ENCODE results near the gene EP400. TPM values are rescaled to one million over a fixed set of nuclear protein-coding genes. Genes with fewer than 3 reads are reported as not detected.

Gene EP400
- total and polyA plus RNA-seq, 9 of the 15 experiments (the other 6 are each of a cell fraction or from before 2014, with no cell fraction given): 4.5 to 58.0 (median 7.0) TPM

DNA sequence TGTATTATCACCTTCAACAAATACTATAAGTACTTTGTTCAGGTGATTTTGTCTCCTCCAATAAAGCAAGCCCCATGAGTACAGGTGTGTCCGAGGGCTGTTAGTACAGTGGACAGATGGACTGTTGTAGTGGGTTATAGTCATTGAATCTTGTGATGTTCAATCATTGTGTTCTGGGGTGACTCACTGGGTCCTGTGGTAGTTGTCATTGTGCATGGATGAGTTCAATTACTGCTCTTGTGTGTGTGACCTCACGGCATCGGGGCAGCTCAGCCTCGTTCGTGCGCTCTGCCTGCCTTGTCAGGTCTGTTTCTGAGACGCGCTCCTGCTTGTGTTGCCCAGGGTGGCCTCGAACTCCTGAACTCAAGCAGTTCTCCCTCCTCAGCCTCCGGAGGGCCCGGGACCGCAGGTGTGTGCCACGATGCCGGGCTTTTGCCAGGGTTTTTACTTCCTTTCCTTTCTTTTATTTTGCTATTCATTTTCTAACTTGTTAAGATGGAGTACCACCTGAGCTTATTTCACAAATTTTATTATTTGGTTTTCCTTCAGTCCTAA, 122.2 kb downstream of the EP400 start:
- Histone ChIP-seq H3K79me2 (ENCODE audit: control insufficient read depth, insufficient read depth, low read length) (no peaks in the 10 kb centered on the region), H3K4me3 (no peak overlapping the region), H4K20me1 (replicated peaks; ENCODE audit: control insufficient read depth, insufficient read depth, low read length) (no peaks in the 10 kb centered on the region), H3K9me3 (replicated peaks; ENCODE audit: control insufficient read depth, insufficient read depth, low read depth, low read length) (no peaks in the 10 kb centered on the region), H3K4me1 (replicated peaks in 1 of 2; ENCODE audit: control insufficient read depth in 2 of 2, insufficient read depth in 2 of 2, low read length in 2 of 2) (0 out of 5 replicates have a peak, but pooled peaks cover 0 to 2% of the 10 kb centered on the region in 2 experiments), H3K27me3 (ENCODE audit: control insufficient read depth in 2 of 2, insufficient read depth in 2 of 2, low read length in 2 of 2) (no peaks in the 10 kb centered on the region), H3K36me3 (ENCODE audit: control insufficient read depth, insufficient read depth, low read length) (peaks cover 90% of the 10 kb centered on the region; the same call in 2 of the 3 replicates), H2AFZ (ENCODE audit: low read depth, low read length) (no peak overlapping the region), H3K9ac (ENCODE audit: insufficient read depth in 1 of 2, low read depth in 2 of 2, low read length in 2 of 2) (0 out of 4 replicates have a peak overlapping the region, but pooled peaks of 1 of the 2 experiments have one; percentile 43), H3K27ac (ENCODE audit: extremely low read depth, low read depth, low read length) (no peak overlapping the region), H3K9me1 (ENCODE audit: control insufficient read depth, insufficient read depth, low read length) (peaks cover 2% of the 10 kb centered on the region), H3K4me2 (ENCODE audit: insufficient read depth, low read length) (no peak overlapping the region)
- no TSS peak for BruUV-seq (replicated peaks)
- ChIA-PET CTCF (ENCODE audit: low intra/inter-chr PET ratio) (no interaction called here), POLR2A (interaction anchor here (1.8 kb wide), 1 partner anchor 12 kb away, joined by 4 read pairs; no protein-coding TSS in a partner anchor)
- WGBS (ENCODE audit: insufficient coverage, low coverage, missing lambda C conversion rate): 95% methylated on average over 13 of the region's 14 CpGs
- DNase-seq (ENCODE audit: extremely low read depth in 1 of 4, low spot score in 3 of 4): no peak
- intact Hi-C loops (cut with micrococcal nuclease): no loop called here
- no peak for ATAC-seq
- in situ Hi-C loops (cut with MboI): no loop called here
- no peak for FAIRE-seq
- TF ChIP-seq, protein P1, sequence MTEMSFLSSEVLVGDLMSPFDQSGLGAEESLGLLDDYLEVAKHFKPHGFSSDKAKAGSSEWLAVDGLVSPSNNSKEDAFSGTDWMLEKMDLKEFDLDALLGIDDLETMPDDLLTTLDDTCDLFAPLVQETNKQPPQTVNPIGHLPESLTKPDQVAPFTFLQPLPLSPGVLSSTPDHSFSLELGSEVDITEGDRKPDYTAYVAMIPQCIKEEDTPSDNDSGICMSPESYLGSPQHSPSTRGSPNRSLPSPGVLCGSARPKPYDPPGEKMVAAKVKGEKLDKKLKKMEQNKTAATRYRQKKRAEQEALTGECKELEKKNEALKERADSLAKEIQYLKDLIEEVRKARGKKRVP (CRISPR knock-in tag; IDR thresholded peaks at IDR 0.05): no peak
- TF ChIP-seq RBM34 (IDR thresholded peaks at IDR 0.05; ENCODE audit: borderline replicate concordance, insufficient read depth, low read length) (no peak), CAMTA2 (CRISPR knock-in tag; conservative IDR thresholded peaks at IDR 0.05) (no peak), ZKSCAN3 (CRISPR knock-in tag; IDR thresholded peaks at IDR 0.05) (no peak), MYC (IDR thresholded peaks at IDR 0.05; ENCODE audit: low read depth, low read length) (no peak), MYC (CRISPR knock-in tag; IDR thresholded peaks at IDR 0.05; ENCODE audit: borderline replicate concordance, low read depth) (no peak), SMARCA5 (IDR thresholded peaks at IDR 0.05) (no peak), PPARD (CRISPR knock-in tag; IDR thresholded peaks at IDR 0.05) (no peak), ZNF764 (CRISPR knock-in tag; IDR thresholded peaks at IDR 0.05; ENCODE audit: low read depth) (no peak)
- TF ChIP-seq, protein P2, sequence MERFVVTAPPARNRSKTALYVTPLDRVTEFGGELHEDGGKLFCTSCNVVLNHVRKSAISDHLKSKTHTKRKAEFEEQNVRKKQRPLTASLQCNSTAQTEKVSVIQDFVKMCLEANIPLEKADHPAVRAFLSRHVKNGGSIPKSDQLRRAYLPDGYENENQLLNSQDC (CRISPR knock-in tag; IDR thresholded peaks at IDR 0.05): no peak
- TF ChIP-seq, protein P3, sequence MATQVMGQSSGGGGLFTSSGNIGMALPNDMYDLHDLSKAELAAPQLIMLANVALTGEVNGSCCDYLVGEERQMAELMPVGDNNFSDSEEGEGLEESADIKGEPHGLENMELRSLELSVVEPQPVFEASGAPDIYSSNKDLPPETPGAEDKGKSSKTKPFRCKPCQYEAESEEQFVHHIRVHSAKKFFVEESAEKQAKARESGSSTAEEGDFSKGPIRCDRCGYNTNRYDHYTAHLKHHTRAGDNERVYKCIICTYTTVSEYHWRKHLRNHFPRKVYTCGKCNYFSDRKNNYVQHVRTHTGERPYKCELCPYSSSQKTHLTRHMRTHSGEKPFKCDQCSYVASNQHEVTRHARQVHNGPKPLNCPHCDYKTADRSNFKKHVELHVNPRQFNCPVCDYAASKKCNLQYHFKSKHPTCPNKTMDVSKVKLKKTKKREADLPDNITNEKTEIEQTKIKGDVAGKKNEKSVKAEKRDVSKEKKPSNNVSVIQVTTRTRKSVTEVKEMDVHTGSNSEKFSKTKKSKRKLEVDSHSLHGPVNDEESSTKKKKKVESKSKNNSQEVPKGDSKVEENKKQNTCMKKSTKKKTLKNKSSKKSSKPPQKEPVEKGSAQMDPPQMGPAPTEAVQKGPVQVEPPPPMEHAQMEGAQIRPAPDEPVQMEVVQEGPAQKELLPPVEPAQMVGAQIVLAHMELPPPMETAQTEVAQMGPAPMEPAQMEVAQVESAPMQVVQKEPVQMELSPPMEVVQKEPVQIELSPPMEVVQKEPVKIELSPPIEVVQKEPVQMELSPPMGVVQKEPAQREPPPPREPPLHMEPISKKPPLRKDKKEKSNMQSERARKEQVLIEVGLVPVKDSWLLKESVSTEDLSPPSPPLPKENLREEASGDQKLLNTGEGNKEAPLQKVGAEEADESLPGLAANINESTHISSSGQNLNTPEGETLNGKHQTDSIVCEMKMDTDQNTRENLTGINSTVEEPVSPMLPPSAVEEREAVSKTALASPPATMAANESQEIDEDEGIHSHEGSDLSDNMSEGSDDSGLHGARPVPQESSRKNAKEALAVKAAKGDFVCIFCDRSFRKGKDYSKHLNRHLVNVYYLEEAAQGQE (IDR thresholded peaks at IDR 0.05; ENCODE audit: borderline replicate concordance): no peak
- TF ChIP-seq, protein P3 (CRISPR knock-in tag; IDR thresholded peaks at IDR 0.05; ENCODE audit: low read depth): no peak
- TF ChIP-seq, protein P4, sequence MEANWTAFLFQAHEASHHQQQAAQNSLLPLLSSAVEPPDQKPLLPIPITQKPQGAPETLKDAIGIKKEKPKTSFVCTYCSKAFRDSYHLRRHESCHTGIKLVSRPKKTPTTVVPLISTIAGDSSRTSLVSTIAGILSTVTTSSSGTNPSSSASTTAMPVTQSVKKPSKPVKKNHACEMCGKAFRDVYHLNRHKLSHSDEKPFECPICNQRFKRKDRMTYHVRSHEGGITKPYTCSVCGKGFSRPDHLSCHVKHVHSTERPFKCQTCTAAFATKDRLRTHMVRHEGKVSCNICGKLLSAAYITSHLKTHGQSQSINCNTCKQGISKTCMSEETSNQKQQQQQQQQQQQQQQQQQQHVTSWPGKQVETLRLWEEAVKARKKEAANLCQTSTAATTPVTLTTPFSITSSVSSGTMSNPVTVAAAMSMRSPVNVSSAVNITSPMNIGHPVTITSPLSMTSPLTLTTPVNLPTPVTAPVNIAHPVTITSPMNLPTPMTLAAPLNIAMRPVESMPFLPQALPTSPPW (CRISPR knock-in tag; IDR thresholded peaks at IDR 0.05): no peak
